GM12873 (cell line): Measurements from ENCODE around the gene ENPP7.

Experiments used
- TF ChIP-seq, protein P1 (sequence below): IDR thresholded peaks from 2 replicates; pipeline ENCODE4 v1.5.1; 2012; ENCODE audit warnings: low read depth, mild to moderate bottlenecking, moderate library complexity, low read length, control low read depth; ENCODE audit not compliant: insufficient read depth; ENCODE audit errors: missing control alignments

ENPP7 gene

DNA sequence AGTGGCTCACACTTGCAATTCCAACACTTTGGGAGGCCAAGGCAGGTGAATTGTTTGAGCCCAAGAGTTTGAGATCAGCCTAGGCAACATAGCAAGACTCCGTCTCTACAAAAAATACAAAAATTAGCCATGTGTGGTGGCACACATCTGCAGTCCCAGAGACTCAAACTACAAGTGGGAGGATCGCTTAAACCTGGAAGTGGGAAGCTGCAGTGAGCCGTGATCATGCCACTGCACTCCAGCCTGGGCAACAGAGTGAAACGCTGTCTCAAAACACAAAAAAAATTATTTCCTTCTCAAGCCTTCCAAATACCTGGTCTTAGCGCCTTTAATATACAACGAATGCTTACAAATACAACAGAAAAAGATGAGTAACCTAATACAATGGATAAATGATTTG lies 27.5 kb downstream of the ENPP7 start:
- TF ChIP-seq, protein P1, sequence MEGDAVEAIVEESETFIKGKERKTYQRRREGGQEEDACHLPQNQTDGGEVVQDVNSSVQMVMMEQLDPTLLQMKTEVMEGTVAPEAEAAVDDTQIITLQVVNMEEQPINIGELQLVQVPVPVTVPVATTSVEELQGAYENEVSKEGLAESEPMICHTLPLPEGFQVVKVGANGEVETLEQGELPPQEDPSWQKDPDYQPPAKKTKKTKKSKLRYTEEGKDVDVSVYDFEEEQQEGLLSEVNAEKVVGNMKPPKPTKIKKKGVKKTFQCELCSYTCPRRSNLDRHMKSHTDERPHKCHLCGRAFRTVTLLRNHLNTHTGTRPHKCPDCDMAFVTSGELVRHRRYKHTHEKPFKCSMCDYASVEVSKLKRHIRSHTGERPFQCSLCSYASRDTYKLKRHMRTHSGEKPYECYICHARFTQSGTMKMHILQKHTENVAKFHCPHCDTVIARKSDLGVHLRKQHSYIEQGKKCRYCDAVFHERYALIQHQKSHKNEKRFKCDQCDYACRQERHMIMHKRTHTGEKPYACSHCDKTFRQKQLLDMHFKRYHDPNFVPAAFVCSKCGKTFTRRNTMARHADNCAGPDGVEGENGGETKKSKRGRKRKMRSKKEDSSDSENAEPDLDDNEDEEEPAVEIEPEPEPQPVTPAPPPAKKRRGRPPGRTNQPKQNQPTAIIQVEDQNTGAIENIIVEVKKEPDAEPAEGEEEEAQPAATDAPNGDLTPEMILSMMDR = no peak

DNA sequence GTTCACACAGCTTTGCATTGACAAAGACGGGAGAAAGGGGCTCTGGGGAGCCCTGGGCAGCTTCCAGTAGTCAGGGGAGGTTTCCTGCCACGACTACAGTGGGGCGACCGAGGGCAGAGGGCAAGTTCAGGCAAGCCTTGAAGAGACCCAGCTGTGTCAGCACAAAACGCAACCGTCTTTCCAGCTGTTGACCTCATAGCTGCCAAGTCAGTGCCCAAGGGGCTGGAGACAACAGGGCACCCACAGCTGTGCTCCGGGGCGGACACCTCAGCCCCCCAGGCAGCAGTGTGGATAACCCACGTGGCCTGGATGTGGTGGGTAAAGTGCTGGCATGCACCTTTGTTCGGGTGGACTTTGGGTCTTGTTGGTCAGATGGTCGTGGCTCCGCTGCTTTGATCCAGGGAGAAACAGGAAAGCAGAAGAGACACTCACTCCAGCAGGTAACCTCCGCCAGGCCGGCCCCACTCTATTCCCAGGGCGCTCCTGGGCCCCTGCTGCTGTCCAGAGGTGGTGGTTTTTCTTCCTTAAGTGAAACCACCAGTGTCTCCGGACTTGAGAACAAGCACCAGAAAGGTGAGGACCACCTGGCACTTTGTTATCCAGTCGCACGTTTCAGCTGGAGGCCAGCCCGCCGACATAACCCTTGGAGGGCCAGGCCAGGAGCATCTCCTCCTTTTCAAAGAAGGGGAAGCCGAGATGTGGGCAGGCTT lies 29.6 kb downstream of the ENPP7 start:
- TF ChIP-seq, protein P1 = no peak

DNA sequence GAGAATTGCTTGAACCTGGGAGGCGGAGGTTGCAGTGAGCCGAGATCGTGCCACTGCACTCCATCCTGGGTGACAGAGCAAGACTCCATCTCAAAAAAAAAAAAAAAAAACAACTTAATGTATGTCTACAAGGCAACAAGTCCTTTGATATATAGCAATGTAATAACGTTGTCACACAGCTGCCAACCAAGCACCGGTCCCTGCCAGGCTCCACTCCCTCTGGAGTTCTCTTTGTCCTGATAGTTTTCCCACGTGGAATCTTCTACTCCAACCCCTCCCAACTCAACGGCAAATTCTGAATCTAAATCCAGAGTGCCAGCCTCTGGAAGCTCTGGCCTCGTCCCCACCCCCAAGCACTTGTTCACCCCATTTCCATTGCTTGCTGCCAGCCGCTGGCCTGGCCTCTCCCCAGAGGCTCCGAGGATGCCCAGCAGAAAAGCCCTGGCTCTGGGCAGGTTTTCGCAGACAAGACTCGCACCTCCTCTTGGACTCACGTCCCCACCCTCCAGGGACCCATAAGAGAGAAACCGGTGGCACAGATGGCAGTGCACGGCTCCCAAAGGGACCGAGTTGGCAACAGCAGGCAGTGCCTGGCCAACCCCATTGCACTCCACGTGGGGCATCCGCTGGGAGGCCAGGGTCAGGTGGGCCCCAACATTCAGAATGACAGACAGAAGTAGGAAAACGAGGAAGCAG lies 31.3 kb downstream of the ENPP7 start:
- TF ChIP-seq, protein P1 = no peak

DNA sequence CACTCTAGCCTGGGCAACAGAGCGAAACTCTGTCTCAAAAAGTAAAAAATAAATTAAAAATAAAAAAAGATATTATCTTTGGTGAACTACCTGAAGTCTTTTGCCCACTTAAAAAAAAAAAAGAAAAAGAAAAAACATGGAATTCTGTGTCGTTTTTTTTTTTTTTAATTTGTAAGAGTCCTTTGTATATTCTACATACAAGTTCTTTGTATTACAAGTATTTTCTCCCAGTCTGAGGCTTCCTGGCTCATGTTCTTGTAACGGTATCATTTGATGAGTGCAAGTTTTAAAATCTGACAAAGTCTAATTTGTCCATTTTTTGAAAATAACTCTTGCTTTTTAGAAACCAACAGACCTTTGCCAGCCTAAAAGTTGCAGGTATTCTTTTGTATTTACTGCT lies 35.0 kb downstream of the ENPP7 start:
- TF ChIP-seq, protein P1 = no peak

DNA sequence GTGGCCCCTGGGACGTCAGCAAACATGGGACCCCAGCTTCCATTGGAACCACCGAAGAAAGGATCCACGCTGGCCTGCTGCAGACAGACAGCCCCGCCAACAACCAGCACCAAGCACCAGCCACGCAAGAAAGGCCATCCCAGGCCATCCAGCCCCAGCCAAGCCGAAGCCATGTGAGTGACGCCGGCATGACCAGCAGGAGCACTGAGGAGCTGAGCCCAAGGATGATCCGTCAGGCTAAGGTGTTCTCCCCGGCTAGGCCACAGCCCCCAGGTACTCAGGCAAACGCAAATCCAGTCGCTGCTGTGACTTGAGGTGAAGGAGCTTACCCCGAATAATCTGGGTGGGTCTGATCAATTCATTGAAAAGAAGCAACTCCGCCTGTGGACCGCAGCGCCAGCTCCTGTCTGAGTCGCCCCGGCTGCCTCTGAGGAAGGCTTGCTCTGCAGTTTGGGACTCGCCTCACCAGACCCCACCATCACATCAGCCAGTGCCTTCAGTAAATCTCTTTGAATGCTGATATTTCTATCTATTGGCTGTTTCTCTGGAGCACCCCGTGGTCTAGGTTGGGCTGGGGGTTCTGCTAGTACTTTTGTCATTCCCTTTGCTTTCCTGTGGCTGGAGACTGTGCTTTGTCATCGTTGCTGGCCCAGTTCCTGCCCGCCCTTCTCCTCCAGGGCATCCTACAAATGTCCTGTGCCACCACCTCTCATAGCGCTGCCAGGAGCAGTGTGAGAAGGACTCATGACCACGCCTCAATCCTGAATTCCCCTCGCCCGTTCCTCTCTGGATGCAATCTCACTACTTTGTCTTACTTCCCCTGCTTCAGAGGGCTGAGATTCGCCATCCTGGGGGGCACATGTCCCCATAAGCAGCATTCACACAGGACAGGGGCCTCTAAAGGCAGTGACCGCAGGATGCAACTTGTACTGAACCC lies 39.1 kb downstream of the ENPP7 start:
- TF ChIP-seq, protein P1 = no peak

DNA sequence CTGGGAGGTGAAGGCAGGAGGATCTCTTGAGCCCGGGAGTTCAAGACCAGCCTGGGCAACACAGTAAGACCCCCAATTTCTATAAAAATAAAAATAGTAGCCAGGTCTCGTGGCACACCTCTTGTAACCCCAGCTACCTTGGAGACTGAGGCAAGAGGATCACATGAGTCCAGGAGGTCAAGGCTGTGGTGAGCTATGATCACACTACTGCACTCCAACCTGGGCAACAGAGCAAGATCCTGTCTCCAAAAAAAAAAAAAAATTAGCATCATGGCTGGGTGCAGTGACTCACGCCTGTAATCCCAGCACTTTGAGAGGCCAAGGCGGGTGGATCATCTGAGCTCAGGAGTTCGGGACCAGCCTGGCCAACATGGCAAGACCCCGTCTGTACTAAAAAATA lies 40.5 kb downstream of the ENPP7 start:
- TF ChIP-seq, protein P1 = no peak

DNA sequence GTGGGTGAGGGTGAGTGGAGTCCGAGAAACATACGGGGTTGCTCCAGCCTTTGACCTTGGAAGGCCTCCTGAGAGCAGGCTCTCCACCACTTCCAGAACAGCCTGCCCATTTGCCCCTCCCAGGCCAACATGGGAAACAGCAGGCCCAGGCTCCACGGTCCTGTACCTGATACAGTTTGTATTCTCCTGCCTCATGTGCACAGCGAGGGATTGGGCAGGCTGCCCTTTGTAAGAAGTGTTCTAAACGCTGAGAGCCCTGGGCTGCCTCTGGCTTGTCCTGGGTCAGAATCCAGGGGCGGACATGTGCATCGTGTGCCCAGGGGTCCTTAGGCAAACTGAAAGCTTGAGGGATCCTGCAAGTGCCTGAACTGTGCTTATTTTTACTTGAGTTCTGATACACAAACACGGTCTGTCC lies 43.8 kb downstream of the ENPP7 start:
- TF ChIP-seq, protein P1 = no peak
